Measurements from ENCODE around the gene EPHA7. TPM values are rescaled to one million over a fixed set of nuclear protein-coding genes. Genes with fewer than 3 reads are reported as not detected.

The EPHA7 gene
- total and polyA plus RNA-seq, 2 donors from 2014 or later, result 2.6 to 27.0 TPM

DNA sequence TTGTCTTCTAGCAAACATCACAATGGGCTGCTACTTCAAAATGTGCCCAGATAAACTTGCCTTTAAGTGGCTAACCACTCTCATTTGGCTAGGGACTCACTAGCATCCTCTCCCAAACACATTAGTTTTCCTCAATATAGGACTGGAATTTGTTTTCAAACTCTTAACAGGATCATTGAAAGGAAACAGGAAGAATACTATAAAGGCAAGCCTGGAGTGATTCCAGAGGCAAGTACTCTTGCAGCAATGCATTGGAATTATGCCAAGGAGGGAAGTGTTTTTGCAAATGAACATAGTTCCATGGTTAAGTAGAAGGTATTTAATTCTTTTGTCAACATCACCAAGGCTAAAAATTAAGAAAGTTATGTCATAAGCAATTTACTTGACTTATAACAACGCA, 12.2 kb downstream of the EPHA7 start:
- Histone ChIP-seq H3K4me3 (ENCODE audit: low read length in 3 of 3) (no peak overlapping the region), H3K36me3 (ENCODE audit: control insufficient read depth in 2 of 3, insufficient read depth in 3 of 3, low read length in 3 of 3) (no peaks in the 10 kb centered on the region), H3K9ac (ENCODE audit: low read length in 3 of 3) (no peak overlapping the region), H3K4me1 (ENCODE audit: control insufficient read depth in 2 of 3, insufficient read depth in 2 of 3, low read depth in 1 of 3, low read length in 3 of 3) (no peaks in the 10 kb centered on the region), H3K9me3 (ENCODE audit: control insufficient read depth in 2 of 3, insufficient read depth in 1 of 3, low read length in 3 of 3) (no peaks in the 10 kb centered on the region), H3K27ac (ENCODE audit: low read depth in 2 of 2, low read length in 2 of 2) (no peak overlapping the region), H3K27me3 (ENCODE audit: control insufficient read depth, insufficient read depth, low read length) (no peaks in the 10 kb centered on the region)
- TF ChIP-seq, protein P1, sequence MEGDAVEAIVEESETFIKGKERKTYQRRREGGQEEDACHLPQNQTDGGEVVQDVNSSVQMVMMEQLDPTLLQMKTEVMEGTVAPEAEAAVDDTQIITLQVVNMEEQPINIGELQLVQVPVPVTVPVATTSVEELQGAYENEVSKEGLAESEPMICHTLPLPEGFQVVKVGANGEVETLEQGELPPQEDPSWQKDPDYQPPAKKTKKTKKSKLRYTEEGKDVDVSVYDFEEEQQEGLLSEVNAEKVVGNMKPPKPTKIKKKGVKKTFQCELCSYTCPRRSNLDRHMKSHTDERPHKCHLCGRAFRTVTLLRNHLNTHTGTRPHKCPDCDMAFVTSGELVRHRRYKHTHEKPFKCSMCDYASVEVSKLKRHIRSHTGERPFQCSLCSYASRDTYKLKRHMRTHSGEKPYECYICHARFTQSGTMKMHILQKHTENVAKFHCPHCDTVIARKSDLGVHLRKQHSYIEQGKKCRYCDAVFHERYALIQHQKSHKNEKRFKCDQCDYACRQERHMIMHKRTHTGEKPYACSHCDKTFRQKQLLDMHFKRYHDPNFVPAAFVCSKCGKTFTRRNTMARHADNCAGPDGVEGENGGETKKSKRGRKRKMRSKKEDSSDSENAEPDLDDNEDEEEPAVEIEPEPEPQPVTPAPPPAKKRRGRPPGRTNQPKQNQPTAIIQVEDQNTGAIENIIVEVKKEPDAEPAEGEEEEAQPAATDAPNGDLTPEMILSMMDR (IDR thresholded peaks at IDR 0.05; ENCODE audit: borderline replicate concordance, extremely low read depth, insufficient read depth), result no peak
- intact Hi-C loops (cut with DNase I), result no loop called here
- FAIRE-seq (no peak), DNase-seq (peak in 2 of 5 donors; percentile 29 to 76)

DNA sequence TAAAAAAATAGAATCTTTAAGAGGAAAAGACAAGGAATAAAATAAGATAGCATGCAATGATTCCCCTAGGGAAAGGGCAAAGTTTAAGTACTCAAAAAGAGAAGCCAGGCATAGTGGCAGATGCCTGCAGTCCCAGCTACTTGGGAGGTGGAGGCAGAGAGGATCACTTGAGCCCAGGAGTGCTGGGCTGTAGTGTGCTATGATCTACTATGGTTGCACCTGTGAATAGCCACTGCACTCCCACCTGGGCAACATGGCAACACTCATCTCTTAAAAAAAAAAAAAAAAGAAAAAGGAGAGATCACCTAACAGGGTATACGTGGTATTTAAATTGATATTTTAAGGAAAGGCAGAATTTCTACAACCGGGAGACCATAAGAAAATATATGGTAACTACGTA, 16.0 kb downstream of the EPHA7 start:
- intact Hi-C loops (cut with DNase I), result no loop called here
- DNase-seq, result no peak
- Histone ChIP-seq H3K36me3 (ENCODE audit: control insufficient read depth in 2 of 3, insufficient read depth in 3 of 3, low read length in 3 of 3) (no peaks in the 10 kb centered on the region), H3K9me3 (ENCODE audit: control insufficient read depth in 2 of 3, insufficient read depth in 1 of 3, low read length in 3 of 3) (no peaks in the 10 kb centered on the region), H3K9ac (ENCODE audit: low read length in 3 of 3) (no peak overlapping the region), H3K4me1 (ENCODE audit: control insufficient read depth in 2 of 3, insufficient read depth in 2 of 3, low read depth in 1 of 3, low read length in 3 of 3) (no peaks in the 10 kb centered on the region), H3K27me3 (ENCODE audit: control insufficient read depth, insufficient read depth, low read length) (no peaks in the 10 kb centered on the region), H3K4me3 (ENCODE audit: low read length in 3 of 3) (no peak overlapping the region), H3K27ac (ENCODE audit: low read depth in 2 of 2, low read length in 2 of 2) (no peak overlapping the region)
- TF ChIP-seq, protein P1 (IDR thresholded peaks at IDR 0.05; ENCODE audit: borderline replicate concordance, extremely low read depth, insufficient read depth), result no peak
- no peak for FAIRE-seq

DNA sequence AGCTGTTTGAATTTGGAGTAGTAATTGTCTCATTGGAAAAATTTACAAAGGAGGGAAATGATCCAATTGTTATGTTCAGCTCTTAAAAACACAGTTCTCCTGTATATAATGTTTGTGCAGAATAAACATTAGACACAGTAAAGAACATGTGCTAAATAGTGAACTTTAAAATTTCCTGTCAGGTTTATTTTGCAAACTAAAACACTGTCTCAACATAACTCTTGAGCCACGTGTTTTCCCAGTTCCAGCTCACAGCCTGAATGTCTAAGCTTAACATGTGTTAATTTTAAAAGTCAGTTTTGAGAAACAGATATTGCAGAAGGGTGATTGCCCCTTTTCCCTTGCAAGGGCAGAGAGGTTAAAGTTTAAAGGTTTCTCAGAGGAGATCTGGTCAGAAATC, 20.6 kb downstream of the EPHA7 start:
- H3K4me1 ChIP-seq (ENCODE audit: control insufficient read depth in 2 of 3, insufficient read depth in 2 of 3, low read depth in 1 of 3, low read length in 3 of 3), result no peaks in the 10 kb centered on the region
- no peaks in the 10 kb centered on the region for H3K27me3 ChIP-seq (ENCODE audit: control insufficient read depth, insufficient read depth, low read length)
- no peak overlapping the region for H3K9ac ChIP-seq (ENCODE audit: low read length in 3 of 3)
- DNase-seq (peak in 1 of 5 donors; percentile 22), FAIRE-seq (no peak)
- H3K4me3 ChIP-seq (ENCODE audit: low read length in 3 of 3), result no peak overlapping the region
- no peaks in the 10 kb centered on the region for H3K9me3 ChIP-seq (ENCODE audit: control insufficient read depth in 2 of 3, insufficient read depth in 1 of 3, low read length in 3 of 3)
- TF ChIP-seq, protein P1 (IDR thresholded peaks at IDR 0.05; ENCODE audit: borderline replicate concordance, extremely low read depth, insufficient read depth), result no peak
- H3K36me3 ChIP-seq (ENCODE audit: control insufficient read depth in 2 of 3, insufficient read depth in 3 of 3, low read length in 3 of 3), result no peaks in the 10 kb centered on the region
- intact Hi-C loops (cut with DNase I), result no loop called here
- no peak overlapping the region for H3K27ac ChIP-seq (ENCODE audit: low read depth in 2 of 2, low read length in 2 of 2)

DNA sequence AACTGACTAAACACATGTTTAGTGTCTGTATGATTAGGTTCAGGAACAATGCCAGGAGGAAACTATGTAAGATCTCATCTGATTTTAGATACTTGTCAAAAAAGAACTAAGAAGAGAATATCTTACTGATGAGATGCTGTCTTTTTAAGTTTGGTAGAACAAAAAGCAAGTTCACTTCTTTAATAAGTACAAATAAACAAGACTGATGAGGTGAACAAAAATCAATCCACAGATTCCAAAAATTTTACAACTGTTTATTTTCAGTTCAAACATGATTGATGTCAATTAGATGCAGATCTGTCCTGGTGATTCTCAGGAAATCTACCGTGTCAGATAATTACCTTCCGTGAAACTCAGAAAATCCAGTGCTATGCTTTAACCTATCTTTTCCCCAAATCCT, 24.9 kb downstream of the EPHA7 start:
- no peaks in the 10 kb centered on the region for H3K36me3 ChIP-seq (ENCODE audit: control insufficient read depth in 2 of 3, insufficient read depth in 3 of 3, low read length in 3 of 3)
- TF ChIP-seq, protein P1 (IDR thresholded peaks at IDR 0.05; ENCODE audit: borderline replicate concordance, extremely low read depth, insufficient read depth), result no peak
- H3K9me3 ChIP-seq (ENCODE audit: control insufficient read depth in 2 of 3, insufficient read depth in 1 of 3, low read length in 3 of 3), result no peaks in the 10 kb centered on the region
- H3K27ac ChIP-seq (ENCODE audit: low read depth in 2 of 2, low read length in 2 of 2), result no peak overlapping the region
- DNase-seq, result no peak
- no peaks in the 10 kb centered on the region for H3K27me3 ChIP-seq (ENCODE audit: control insufficient read depth, insufficient read depth, low read length)
- no peak overlapping the region for H3K9ac ChIP-seq (ENCODE audit: low read length in 3 of 3)
- intact Hi-C loops (cut with DNase I), result no loop called here
- FAIRE-seq, result no peak
- no peak overlapping the region for H3K4me3 ChIP-seq (ENCODE audit: low read length in 3 of 3)
- H3K4me1 ChIP-seq (ENCODE audit: control insufficient read depth in 2 of 3, insufficient read depth in 2 of 3, low read depth in 1 of 3, low read length in 3 of 3), result no peaks in the 10 kb centered on the region
